C4-2B (cell line): ENCODE results near the gene ACSS3.
A peak's percentile ranks its signal among the peaks of the same experiment; 100 is the strongest.

Experiments
- H3K27ac ChIP-seq: fragments of 450-650 bp; 2 replicates; pipeline ENCODE4 v1.5.1; 2017
- ZFX ChIP-seq: fragments of 450-650 bp; IDR thresholded peaks from 2 replicates; pipeline ENCODE4 v1.6.1; 2017
- TF ChIP-seq, protein P1 (sequence below): fragments of 450-650 bp; conservative IDR thresholded peaks from 2 replicates; pipeline ENCODE4 v1.5.1; 2017; ENCODE audit warnings: mild to moderate bottlenecking

Gene ACSS3

DNA sequence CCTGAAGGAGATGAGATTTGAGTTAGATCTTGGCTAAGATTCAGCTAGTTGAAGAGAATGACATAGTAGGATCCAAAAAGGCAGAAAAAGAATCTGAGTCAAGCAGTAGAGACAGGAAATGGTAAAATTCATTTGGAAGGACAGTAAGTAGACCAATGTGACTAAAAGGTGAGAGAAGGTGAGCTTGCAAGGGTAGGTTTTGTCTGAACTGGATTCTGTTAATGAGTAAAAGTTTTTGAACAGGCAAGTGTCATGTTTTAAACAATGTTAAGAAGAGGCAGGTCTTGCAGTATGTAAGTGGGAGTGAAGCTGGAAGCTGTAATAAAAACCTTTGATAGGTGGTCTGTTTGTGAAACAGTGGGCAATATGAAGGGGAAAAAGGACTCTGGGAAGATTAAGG lies 58.6 kb downstream of the ACSS3 start:
- TF ChIP-seq, protein P1, sequence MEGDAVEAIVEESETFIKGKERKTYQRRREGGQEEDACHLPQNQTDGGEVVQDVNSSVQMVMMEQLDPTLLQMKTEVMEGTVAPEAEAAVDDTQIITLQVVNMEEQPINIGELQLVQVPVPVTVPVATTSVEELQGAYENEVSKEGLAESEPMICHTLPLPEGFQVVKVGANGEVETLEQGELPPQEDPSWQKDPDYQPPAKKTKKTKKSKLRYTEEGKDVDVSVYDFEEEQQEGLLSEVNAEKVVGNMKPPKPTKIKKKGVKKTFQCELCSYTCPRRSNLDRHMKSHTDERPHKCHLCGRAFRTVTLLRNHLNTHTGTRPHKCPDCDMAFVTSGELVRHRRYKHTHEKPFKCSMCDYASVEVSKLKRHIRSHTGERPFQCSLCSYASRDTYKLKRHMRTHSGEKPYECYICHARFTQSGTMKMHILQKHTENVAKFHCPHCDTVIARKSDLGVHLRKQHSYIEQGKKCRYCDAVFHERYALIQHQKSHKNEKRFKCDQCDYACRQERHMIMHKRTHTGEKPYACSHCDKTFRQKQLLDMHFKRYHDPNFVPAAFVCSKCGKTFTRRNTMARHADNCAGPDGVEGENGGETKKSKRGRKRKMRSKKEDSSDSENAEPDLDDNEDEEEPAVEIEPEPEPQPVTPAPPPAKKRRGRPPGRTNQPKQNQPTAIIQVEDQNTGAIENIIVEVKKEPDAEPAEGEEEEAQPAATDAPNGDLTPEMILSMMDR: no peak
- TF ChIP-seq ZFX: no peak
- no peak overlapping the region for H3K27ac ChIP-seq

DNA sequence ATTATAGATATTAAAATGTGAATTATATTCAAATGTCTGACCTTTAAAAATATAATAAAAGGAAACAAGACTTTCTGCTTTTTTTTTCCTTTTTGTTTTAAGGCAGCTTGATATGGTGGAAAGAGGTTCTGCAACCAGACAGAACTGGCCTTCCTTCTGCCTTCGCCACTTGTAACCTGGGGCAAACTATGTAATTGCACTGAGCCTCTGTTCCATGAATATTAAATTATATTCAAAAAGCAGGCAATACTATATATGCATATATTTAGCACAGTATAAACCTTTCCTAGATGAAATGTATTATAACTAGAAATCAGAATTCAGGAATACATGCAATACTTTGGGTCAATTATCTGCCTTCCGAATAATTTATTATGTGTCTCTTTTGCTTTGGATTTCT lies 59.9 kb downstream of the ACSS3 start:
- no peak overlapping the region for H3K27ac ChIP-seq
- TF ChIP-seq ZFX: no peak
- TF ChIP-seq, protein P1: no peak

DNA sequence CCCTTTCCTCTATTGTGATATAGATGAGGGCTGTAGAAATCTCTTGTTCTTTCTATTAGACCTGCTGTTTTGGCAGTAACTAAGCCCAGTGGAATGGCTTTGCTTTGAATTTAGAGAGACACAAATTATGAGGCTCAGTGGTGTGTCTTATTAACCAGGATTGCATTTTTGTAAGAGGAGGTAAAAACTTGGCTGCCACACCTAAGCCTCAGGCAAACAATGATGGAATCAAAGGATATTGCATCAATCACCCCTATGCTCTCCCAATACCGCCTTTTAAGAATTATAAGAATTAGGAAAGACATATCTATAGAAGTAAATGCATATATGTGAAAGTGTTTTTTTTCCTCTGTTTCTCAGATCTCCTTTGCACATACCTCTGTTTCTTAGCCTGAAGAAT lies 63.3 kb downstream of the ACSS3 start:
- no peak overlapping the region for H3K27ac ChIP-seq
- TF ChIP-seq ZFX: no peak
- TF ChIP-seq, protein P1: no peak

DNA sequence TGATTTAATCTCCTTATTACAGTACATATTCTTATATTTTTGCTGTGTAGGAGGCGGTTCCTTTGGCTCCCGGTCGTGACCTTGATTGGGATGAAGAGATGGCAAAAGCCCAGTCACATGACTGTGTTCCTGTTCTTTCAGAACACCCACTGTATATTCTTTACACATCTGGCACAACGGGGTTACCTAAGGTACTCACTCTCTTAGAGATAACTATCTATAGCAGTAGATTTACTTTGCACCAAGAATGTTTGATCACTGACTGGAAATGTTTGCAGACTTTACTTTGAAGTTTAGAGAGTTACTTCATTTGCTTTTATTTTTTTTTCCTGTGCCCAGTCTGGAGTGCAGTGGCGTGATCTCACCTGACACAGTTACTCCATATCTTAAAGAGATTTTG lies 65.2 kb downstream of the ACSS3 start:
- TF ChIP-seq, protein P1: no peak
- no peak for TF ChIP-seq ZFX
- H3K27ac ChIP-seq: no peak overlapping the region

DNA sequence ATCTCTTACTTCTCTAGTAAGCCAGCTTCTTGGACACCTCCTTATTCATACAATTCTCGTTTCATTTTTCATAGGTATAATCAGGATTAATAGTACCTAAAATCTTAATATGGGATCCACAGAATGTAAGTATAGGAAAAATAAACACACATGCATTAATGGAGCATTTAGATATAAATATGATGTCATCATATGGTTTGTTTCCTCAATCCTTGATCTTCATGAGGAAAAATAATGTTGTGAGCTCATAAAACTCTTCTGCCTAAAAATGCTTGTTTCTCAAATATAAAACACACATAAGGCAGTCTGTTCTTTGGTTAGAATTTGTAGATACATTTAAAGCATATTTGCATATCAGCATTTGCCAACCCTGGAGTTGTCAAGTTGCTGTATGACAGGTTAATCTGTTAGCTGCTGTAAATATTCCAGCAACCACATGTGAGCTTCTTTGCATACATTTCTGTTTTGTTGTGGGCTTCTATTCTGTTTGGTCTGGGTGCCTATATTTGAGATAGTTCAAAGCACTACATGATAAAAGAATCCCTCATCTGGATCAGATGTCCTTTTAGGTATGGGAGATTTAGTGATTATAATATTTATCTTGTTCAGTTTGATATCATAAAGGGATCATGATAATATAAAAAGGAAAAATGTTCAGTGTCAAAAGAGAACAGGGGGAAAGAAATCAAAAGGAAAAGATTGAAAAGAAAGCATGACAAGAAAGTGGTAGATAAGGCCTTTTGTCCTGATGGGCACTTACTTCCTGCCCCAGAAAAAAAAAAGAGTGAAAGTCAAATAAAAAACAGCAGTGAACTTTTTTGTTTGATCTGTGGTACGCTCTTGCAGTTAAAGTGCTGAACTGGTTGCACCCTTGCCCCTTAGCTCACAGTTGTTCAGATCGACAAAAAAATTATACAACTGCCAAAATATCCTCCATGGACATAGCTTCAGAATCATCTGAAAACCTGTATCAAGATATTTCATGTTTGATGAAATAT lies 68.6 kb downstream of the ACSS3 start:
- TF ChIP-seq ZFX: no peak
- TF ChIP-seq, protein P1: no peak
- H3K27ac ChIP-seq: peak overlapping the region; percentile 83; the same call in 1 of the 2 replicates

DNA sequence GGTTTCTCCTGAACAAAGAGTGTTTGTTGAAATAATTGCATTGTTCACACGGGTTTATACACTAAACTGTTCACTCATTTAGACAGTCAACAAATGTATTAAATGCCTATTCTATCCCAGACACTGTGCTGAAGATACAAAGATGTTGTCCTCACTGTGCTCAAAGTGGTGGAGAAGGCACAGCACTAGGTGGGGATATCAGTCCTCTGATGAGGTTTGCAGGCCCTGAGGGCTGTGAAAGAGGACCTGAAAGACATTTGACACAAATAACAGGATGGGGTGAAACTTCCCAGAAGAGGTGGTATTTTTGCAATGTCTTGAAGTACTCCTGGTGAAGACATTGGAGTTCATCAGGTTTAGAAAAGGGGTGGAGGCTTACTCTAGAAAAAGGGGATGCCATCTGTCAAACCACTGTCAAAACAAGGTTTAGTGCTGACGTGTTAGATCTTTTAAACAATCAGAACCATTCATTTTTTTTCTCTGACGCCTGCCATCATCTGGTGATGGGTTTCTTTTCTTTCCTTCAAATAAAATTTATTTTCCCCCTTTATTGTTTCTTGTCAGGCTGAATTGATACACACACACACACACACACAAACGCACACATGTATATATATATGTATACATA lies 69.5 kb downstream of the ACSS3 start:
- H3K27ac ChIP-seq: peak overlapping the region; percentile 83; the same call in 1 of the 2 replicates

More for the DNA sequence above, 69.5 kb downstream of the ACSS3 start:
- no peak for TF ChIP-seq ZFX
- TF ChIP-seq, protein P1: peak; percentile 18; the same call in 1 of the 2 replicates
